ENCODE measurements around the gene NCBP3. TPM values are rescaled to one million over a fixed set of nuclear protein-coding genes. Genes with fewer than 3 reads are reported as not detected.

NCBP3 gene, protein sequence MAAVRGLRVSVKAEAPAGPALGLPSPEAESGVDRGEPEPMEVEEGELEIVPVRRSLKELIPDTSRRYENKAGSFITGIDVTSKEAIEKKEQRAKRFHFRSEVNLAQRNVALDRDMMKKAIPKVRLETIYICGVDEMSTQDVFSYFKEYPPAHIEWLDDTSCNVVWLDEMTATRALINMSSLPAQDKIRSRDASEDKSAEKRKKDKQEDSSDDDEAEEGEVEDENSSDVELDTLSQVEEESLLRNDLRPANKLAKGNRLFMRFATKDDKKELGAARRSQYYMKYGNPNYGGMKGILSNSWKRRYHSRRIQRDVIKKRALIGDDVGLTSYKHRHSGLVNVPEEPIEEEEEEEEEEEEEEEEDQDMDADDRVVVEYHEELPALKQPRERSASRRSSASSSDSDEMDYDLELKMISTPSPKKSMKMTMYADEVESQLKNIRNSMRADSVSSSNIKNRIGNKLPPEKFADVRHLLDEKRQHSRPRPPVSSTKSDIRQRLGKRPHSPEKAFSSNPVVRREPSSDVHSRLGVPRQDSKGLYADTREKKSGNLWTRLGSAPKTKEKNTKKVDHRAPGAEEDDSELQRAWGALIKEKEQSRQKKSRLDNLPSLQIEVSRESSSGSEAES
- 10 to 100 TPM; 15.0 to 33.9 (median 21.9) TPM for total RNA-seq

- peak; percentile 95 for DNase-seq (ENCODE audit: extremely low spot score)
- peaks cover 19 to 26% (median 24%) of the 10 kb centered on the region in 4 donors for H3K4me1 ChIP-seq
- H3K4me3 ChIP-seq = peak within 1 kb of the TSS; percentile 80 to 94 (median 84)
- intact Hi-C loops (cut with DNase I) = no loop called here
- TF ChIP-seq, protein P1, sequence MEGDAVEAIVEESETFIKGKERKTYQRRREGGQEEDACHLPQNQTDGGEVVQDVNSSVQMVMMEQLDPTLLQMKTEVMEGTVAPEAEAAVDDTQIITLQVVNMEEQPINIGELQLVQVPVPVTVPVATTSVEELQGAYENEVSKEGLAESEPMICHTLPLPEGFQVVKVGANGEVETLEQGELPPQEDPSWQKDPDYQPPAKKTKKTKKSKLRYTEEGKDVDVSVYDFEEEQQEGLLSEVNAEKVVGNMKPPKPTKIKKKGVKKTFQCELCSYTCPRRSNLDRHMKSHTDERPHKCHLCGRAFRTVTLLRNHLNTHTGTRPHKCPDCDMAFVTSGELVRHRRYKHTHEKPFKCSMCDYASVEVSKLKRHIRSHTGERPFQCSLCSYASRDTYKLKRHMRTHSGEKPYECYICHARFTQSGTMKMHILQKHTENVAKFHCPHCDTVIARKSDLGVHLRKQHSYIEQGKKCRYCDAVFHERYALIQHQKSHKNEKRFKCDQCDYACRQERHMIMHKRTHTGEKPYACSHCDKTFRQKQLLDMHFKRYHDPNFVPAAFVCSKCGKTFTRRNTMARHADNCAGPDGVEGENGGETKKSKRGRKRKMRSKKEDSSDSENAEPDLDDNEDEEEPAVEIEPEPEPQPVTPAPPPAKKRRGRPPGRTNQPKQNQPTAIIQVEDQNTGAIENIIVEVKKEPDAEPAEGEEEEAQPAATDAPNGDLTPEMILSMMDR (IDR thresholded peaks at IDR 0.05) = peak; percentile 96 to 97 (median 97)
- no peak for TF ChIP-seq EP300 (IDR thresholded peaks at IDR 0.05)
- TF ChIP-seq POLR2A (IDR thresholded peaks at IDR 0.05; ENCODE audit: low read depth) = peak; percentile 72
- peak; percentile 92 to 93 for TF ChIP-seq POLR2AphosphoS5 (IDR thresholded peaks at IDR 0.05)
- H3K27ac ChIP-seq (replicated peaks in 1 of 4) = peak within 1 kb of the TSS; percentile 89 to 95 (median 90)
- peaks cover 5 to 37% (median 19%) of the 10 kb centered on the region in 4 donors for H3K36me3 ChIP-seq
- H3K9me3 ChIP-seq = no peaks in the 10 kb centered on the region
- 2% methylated on average over 9 of the region's 76 CpGs for WGBS
- H3K27me3 ChIP-seq = no peaks in the 10 kb centered on the region
Measured at GRCh38 chr17:3845621-3846436, at the start of gene NCBP3. NCBP3 (minus strand) TSS chr17:3846246; CDS start chr17:3846223, 23 bp downstream.

DNA sequence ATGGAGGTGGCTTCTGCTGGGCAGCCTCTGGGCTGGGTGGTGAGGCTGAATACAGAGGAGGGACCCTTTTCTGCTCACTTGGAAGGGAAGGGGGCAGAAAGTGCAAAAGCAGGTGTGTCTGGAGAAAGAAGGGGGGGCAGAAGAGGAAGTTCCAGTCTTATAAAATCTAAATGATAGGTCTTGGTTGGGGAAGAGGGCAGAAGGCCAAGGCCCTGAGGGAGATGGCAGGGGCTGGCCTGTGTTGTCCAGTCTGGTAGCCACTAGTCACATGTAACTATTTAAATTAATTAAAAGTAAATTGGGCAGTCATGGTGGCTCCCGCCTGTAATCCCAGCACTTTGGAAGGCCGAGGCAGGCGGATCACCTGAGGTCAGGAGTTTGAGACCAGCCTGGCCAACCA is 49.3 kb upstream of the NCBP3 start:
- Histone ChIP-seq H3K27ac (replicated peaks in 1 of 4) (peak overlapping the region; percentile 82 to 91 (median 88)), H3K27me3 (no peaks in the 10 kb centered on the region), H3K9me3 (no peaks in the 10 kb centered on the region), H3K36me3 (no peaks in the 10 kb centered on the region), H3K4me1 (peaks cover 55 to 63% (median 58%) of the 10 kb centered on the region in 4 donors), H3K4me3 (no peak overlapping the region)
- WGBS = 98% methylated on average over 3 of the region's 3 CpGs
- no peak for DNase-seq (ENCODE audit: extremely low spot score)
- intact Hi-C loops (cut with DNase I) = no loop called here
- TF ChIP-seq, protein P1 (IDR thresholded peaks at IDR 0.05) = no peak
- TF ChIP-seq POLR2A (IDR thresholded peaks at IDR 0.05; ENCODE audit: low read depth) (no peak), EP300 (IDR thresholded peaks at IDR 0.05) (no peak), POLR2AphosphoS5 (IDR thresholded peaks at IDR 0.05) (no peak)

GRCh38 chr17:3894911-3895343 is 48.9 kb upstream of the NCBP3 start:
- Histone ChIP-seq H3K4me3 (no peak overlapping the region), H3K27me3 (no peaks in the 10 kb centered on the region), H3K36me3 (no peaks in the 10 kb centered on the region), H3K9me3 (no peaks in the 10 kb centered on the region), H3K4me1 (peaks cover 59 to 67% (median 62%) of the 10 kb centered on the region in 4 donors), H3K27ac (replicated peaks in 1 of 4) (peak overlapping the region; percentile 82 to 91 (median 88))
- intact Hi-C loops (cut with DNase I) = no loop called here
- DNase-seq (ENCODE audit: extremely low spot score) = no peak
- TF ChIP-seq POLR2AphosphoS5 (IDR thresholded peaks at IDR 0.05) (peak; percentile 47 to 63), EP300 (IDR thresholded peaks at IDR 0.05) (no peak)
- WGBS = 29% methylated on average over 2 of the region's 2 CpGs

DNA sequence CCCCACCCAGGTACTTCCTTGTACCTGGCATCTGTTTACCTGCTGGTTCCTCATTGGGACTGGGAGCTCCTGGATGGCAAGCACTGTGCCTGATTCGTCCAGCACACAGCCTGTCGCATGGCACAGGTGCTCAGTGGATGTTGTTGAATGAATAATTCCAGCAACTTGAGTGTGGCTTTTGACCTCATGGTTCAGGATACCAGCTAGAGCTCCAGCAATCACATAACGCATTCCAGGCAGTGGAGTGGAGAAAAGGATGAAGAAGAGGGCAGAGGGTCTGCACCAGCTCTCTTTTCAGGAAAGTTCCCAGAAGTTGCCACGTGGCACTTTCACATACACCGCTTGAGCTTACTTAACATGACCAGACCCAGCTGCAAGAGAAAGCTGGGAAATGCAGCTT is 48.1 kb upstream of the NCBP3 start:
- WGBS = 87% methylated on average over 5 of the region's 5 CpGs
- no peaks in the 10 kb centered on the region for H3K36me3 ChIP-seq
- intact Hi-C loops (cut with DNase I) = no loop called here
- no peaks in the 10 kb centered on the region for H3K9me3 ChIP-seq
- H3K4me3 ChIP-seq = no peak overlapping the region
- no peaks in the 10 kb centered on the region for H3K27me3 ChIP-seq
- TF ChIP-seq POLR2A (IDR thresholded peaks at IDR 0.05; ENCODE audit: low read depth) = no peak
- peaks cover 67 to 74% (median 70%) of the 10 kb centered on the region in 4 donors for H3K4me1 ChIP-seq
- no peak for DNase-seq (ENCODE audit: extremely low spot score)
- H3K27ac ChIP-seq (replicated peaks in 1 of 4) = peak overlapping the region; percentile 82 to 91 (median 88)

GRCh38 chr17:3893720-3894116 is 47.7 kb upstream of the NCBP3 start:
- H3K9me3 ChIP-seq = no peaks in the 10 kb centered on the region
- H3K27ac ChIP-seq (replicated peaks in 1 of 4) = peak overlapping the region; percentile 82 to 91 (median 88)
- H3K36me3 ChIP-seq = no peaks in the 10 kb centered on the region
- TF ChIP-seq EP300 (IDR thresholded peaks at IDR 0.05) = no peak
- no peak for TF ChIP-seq POLR2A (IDR thresholded peaks at IDR 0.05; ENCODE audit: low read depth)
- TF ChIP-seq POLR2AphosphoS5 (IDR thresholded peaks at IDR 0.05) = no peak
- H3K4me1 ChIP-seq = peaks cover 71 to 79% (median 74%) of the 10 kb centered on the region in 4 donors
- intact Hi-C loops (cut with DNase I) = no loop called here
- H3K4me3 ChIP-seq = peak overlapping the region; percentile 60 to 88 (median 74)
- H3K27me3 ChIP-seq = no peaks in the 10 kb centered on the region
- 64% methylated on average over 7 of the region's 7 CpGs for WGBS
- DNase-seq (ENCODE audit: extremely low spot score) = no peak
